Measurements from ENCODE around the gene CDH7.

Gene CDH7

GRCh38 chr18:65846107-65846506, 95.3 kb downstream of the CDH7 start:
- Histone ChIP-seq H3K9me3 (ENCODE audit: control insufficient read depth, low read length) (no peaks in the 10 kb centered on the region), H3K36me3 (ENCODE audit: control insufficient read depth, insufficient read depth, low read length) (no peaks in the 10 kb centered on the region), H3K9ac (ENCODE audit: low read length) (no peak overlapping the region), H3K27me3 (ENCODE audit: control insufficient read depth, insufficient read depth, low read length) (no peaks in the 10 kb centered on the region), H3K4me1 (ENCODE audit: control insufficient read depth, insufficient read depth, low read length) (no peaks in the 10 kb centered on the region), H3K4me3 (ENCODE audit: low read length) (no peak overlapping the region)

GRCh38 chr18:65852273-65852672, 101.5 kb downstream of the CDH7 start:
- no peak overlapping the region for H3K4me3 ChIP-seq (ENCODE audit: low read length)
- no peak overlapping the region for H3K9ac ChIP-seq (ENCODE audit: low read length)
- H3K27me3 ChIP-seq (ENCODE audit: control insufficient read depth, insufficient read depth, low read length) = no peaks in the 10 kb centered on the region
- no peaks in the 10 kb centered on the region for H3K36me3 ChIP-seq (ENCODE audit: control insufficient read depth, insufficient read depth, low read length)
- no peaks in the 10 kb centered on the region for H3K4me1 ChIP-seq (ENCODE audit: control insufficient read depth, insufficient read depth, low read length)
- H3K9me3 ChIP-seq (ENCODE audit: control insufficient read depth, low read length) = no peaks in the 10 kb centered on the region

GRCh38 chr18:65859075-65859474, 108.3 kb downstream of the CDH7 start:
- Histone ChIP-seq H3K36me3 (ENCODE audit: control insufficient read depth, insufficient read depth, low read length) (no peaks in the 10 kb centered on the region), H3K9me3 (ENCODE audit: control insufficient read depth, low read length) (no peaks in the 10 kb centered on the region), H3K27me3 (ENCODE audit: control insufficient read depth, insufficient read depth, low read length) (no peaks in the 10 kb centered on the region), H3K4me1 (ENCODE audit: control insufficient read depth, insufficient read depth, low read length) (no peaks in the 10 kb centered on the region), H3K9ac (ENCODE audit: low read length) (no peak overlapping the region), H3K4me3 (ENCODE audit: low read length) (no peak overlapping the region)

GRCh38 chr18:65869527-65869926, 118.7 kb downstream of the CDH7 start:
- Histone ChIP-seq H3K9ac (ENCODE audit: low read length) (no peak overlapping the region), H3K4me1 (ENCODE audit: control insufficient read depth, insufficient read depth, low read length) (no peaks in the 10 kb centered on the region), H3K36me3 (ENCODE audit: control insufficient read depth, insufficient read depth, low read length) (no peaks in the 10 kb centered on the region), H3K4me3 (ENCODE audit: low read length) (no peak overlapping the region), H3K27me3 (ENCODE audit: control insufficient read depth, insufficient read depth, low read length) (no peaks in the 10 kb centered on the region), H3K9me3 (ENCODE audit: control insufficient read depth, low read length) (no peaks in the 10 kb centered on the region)

- no peaks in the 10 kb centered on the region for H3K9me3 ChIP-seq (ENCODE audit: control insufficient read depth, low read length)
- H3K9ac ChIP-seq (ENCODE audit: low read length) = no peak overlapping the region
- H3K27me3 ChIP-seq (ENCODE audit: control insufficient read depth, insufficient read depth, low read length) = no peaks in the 10 kb centered on the region
- no peaks in the 10 kb centered on the region for H3K36me3 ChIP-seq (ENCODE audit: control insufficient read depth, insufficient read depth, low read length)
- no peaks in the 10 kb centered on the region for H3K4me1 ChIP-seq (ENCODE audit: control insufficient read depth, insufficient read depth, low read length)
- H3K4me3 ChIP-seq (ENCODE audit: low read length) = no peak overlapping the region
Observed at GRCh38 chr18:65876310-65876709, 125.5 kb downstream of the CDH7 start.

DNA sequence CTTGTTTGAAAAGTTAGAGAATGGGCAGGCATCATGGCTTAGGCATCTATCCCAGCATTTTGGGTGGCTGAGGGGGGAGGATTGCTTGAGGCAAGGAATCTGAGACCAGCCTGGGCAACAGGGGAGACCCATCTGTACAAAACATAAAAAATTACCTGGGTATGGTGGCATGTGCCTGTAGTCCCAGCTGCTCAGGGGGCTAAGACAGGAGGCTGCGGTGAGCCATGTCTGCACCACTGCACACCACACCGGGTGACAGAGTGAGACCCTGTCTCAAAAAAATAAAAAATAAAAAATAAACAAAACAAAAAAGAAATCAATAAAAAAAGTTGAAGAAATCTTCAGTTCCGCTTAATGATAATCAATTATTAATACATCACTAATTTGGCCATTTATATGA, 146.5 kb downstream of the CDH7 start:
- Histone ChIP-seq H3K4me3 (ENCODE audit: low read length) (no peak overlapping the region), H3K36me3 (ENCODE audit: control insufficient read depth, insufficient read depth, low read length) (no peaks in the 10 kb centered on the region), H3K4me1 (ENCODE audit: control insufficient read depth, insufficient read depth, low read length) (no peaks in the 10 kb centered on the region), H3K9ac (ENCODE audit: low read length) (no peak overlapping the region), H3K9me3 (ENCODE audit: control insufficient read depth, low read length) (no peaks in the 10 kb centered on the region), H3K27me3 (ENCODE audit: control insufficient read depth, insufficient read depth, low read length) (no peaks in the 10 kb centered on the region)

GRCh38 chr18:65901522-65901921, 150.7 kb downstream of the CDH7 start:
- Histone ChIP-seq H3K36me3 (ENCODE audit: control insufficient read depth, insufficient read depth, low read length) (no peaks in the 10 kb centered on the region), H3K9ac (ENCODE audit: low read length) (no peak overlapping the region), H3K4me3 (ENCODE audit: low read length) (no peak overlapping the region), H3K9me3 (ENCODE audit: control insufficient read depth, low read length) (no peaks in the 10 kb centered on the region), H3K4me1 (ENCODE audit: control insufficient read depth, insufficient read depth, low read length) (no peaks in the 10 kb centered on the region), H3K27me3 (ENCODE audit: control insufficient read depth, insufficient read depth, low read length) (no peaks in the 10 kb centered on the region)

DNA sequence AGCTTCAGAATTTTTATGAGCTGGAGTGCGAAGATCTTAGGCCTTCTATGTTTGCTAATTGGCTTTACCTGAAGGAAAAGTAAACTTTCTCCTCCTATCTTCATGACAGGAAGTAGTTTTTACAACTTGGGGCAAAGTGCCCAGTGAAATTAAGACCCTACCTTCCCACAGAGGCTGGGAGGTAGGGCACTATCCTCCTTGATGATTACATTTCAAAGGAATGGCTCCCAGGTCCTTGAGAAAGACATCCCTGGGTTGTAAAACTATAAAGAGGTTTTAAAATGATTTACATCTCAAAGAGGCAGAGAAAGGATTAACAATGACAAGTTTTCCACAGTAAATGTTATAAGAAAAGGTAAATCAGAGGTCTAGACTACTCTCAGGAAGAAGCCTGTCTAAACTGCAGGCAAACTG, 155.8 kb downstream of the CDH7 start:
- Histone ChIP-seq H3K9ac (ENCODE audit: low read length) (no peak overlapping the region), H3K4me3 (ENCODE audit: low read length) (no peak overlapping the region), H3K27me3 (ENCODE audit: control insufficient read depth, insufficient read depth, low read length) (no peaks in the 10 kb centered on the region), H3K4me1 (ENCODE audit: control insufficient read depth, insufficient read depth, low read length) (no peaks in the 10 kb centered on the region), H3K36me3 (ENCODE audit: control insufficient read depth, insufficient read depth, low read length) (no peaks in the 10 kb centered on the region), H3K9me3 (ENCODE audit: control insufficient read depth, low read length) (no peaks in the 10 kb centered on the region)

- Histone ChIP-seq H3K27me3 (ENCODE audit: control insufficient read depth, insufficient read depth, low read length) (no peaks in the 10 kb centered on the region), H3K9ac (ENCODE audit: low read length) (no peak overlapping the region), H3K4me1 (ENCODE audit: control insufficient read depth, insufficient read depth, low read length) (no peaks in the 10 kb centered on the region), H3K4me3 (ENCODE audit: low read length) (no peak overlapping the region), H3K36me3 (ENCODE audit: control insufficient read depth, insufficient read depth, low read length) (no peaks in the 10 kb centered on the region), H3K9me3 (ENCODE audit: control insufficient read depth, low read length) (no peaks in the 10 kb centered on the region)
Observed at GRCh38 chr18:65907281-65907680, 156.5 kb downstream of the CDH7 start.

- H3K27me3 ChIP-seq (ENCODE audit: control insufficient read depth, insufficient read depth, low read length) = no peaks in the 10 kb centered on the region
- no peaks in the 10 kb centered on the region for H3K4me1 ChIP-seq (ENCODE audit: control insufficient read depth, insufficient read depth, low read length)
- H3K9ac ChIP-seq (ENCODE audit: low read length) = no peak overlapping the region
- no peaks in the 10 kb centered on the region for H3K36me3 ChIP-seq (ENCODE audit: control insufficient read depth, insufficient read depth, low read length)
- H3K4me3 ChIP-seq (ENCODE audit: low read length) = no peak overlapping the region
- no peaks in the 10 kb centered on the region for H3K9me3 ChIP-seq (ENCODE audit: control insufficient read depth, low read length)
Observed at GRCh38 chr18:65919018-65919417, 168.2 kb downstream of the CDH7 start.

- Histone ChIP-seq H3K4me1 (ENCODE audit: control insufficient read depth, insufficient read depth, low read length) (no peaks in the 10 kb centered on the region), H3K9ac (ENCODE audit: low read length) (no peak overlapping the region), H3K36me3 (ENCODE audit: control insufficient read depth, insufficient read depth, low read length) (no peaks in the 10 kb centered on the region), H3K27me3 (ENCODE audit: control insufficient read depth, insufficient read depth, low read length) (no peaks in the 10 kb centered on the region), H3K9me3 (ENCODE audit: control insufficient read depth, low read length) (no peaks in the 10 kb centered on the region), H3K4me3 (ENCODE audit: low read length) (no peak overlapping the region)
Observed at GRCh38 chr18:65919663-65920062, 168.9 kb downstream of the CDH7 start.

- no peak overlapping the region for H3K4me3 ChIP-seq (ENCODE audit: low read length)
- no peaks in the 10 kb centered on the region for H3K9me3 ChIP-seq (ENCODE audit: control insufficient read depth, low read length)
- no peaks in the 10 kb centered on the region for H3K36me3 ChIP-seq (ENCODE audit: control insufficient read depth, insufficient read depth, low read length)
- H3K9ac ChIP-seq (ENCODE audit: low read length) = no peak overlapping the region
- H3K4me1 ChIP-seq (ENCODE audit: control insufficient read depth, insufficient read depth, low read length) = no peaks in the 10 kb centered on the region
- no peaks in the 10 kb centered on the region for H3K27me3 ChIP-seq (ENCODE audit: control insufficient read depth, insufficient read depth, low read length)
Observed at GRCh38 chr18:65922103-65922502, 171.3 kb downstream of the CDH7 start.

DNA sequence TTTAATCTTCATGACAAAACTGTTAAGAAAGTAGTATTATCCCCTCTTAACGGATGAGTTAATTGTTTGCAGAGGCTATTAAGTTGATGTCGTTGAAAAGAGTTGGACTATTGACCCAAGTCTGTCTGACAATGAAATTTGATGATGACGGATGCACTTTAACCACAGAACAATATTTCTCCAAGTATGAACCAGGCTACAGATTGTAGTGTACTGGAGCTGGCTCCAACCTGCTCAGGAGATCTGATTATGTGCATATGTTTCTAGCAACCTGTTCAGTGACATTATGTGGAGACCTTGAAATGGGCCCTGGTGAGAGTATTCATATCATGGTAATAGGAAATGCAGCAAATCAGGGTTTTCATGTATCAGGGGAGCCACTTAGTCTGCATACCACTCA, 174.1 kb downstream of the CDH7 start:
- Histone ChIP-seq H3K36me3 (ENCODE audit: control insufficient read depth, insufficient read depth, low read length) (no peaks in the 10 kb centered on the region), H3K9ac (ENCODE audit: low read length) (no peak overlapping the region), H3K4me3 (ENCODE audit: low read length) (no peak overlapping the region), H3K4me1 (ENCODE audit: control insufficient read depth, insufficient read depth, low read length) (no peaks in the 10 kb centered on the region), H3K27me3 (ENCODE audit: control insufficient read depth, insufficient read depth, low read length) (no peaks in the 10 kb centered on the region), H3K9me3 (ENCODE audit: control insufficient read depth, low read length) (no peaks in the 10 kb centered on the region)

All from mucosa of stomach (tissue), 1 donor.